SK-N-SH (cell line): ENCODE measurements around the gene PRRC2B. TPM values are rescaled to one million over a fixed set of nuclear protein-coding genes. Genes with fewer than 3 reads are reported as not detected.
"Not testable (repeated sequence)": the region's sequence is repeated elsewhere in the genome, so short reads cannot be mapped to it uniquely, and the experiment has no call there.

ENCODE experiments used
- CTCF ChIA-PET: fragments of 300-600, 350-600 bp; formaldehyde crosslinking; extraction: SDS; loops from one replicate; lab custom pipeline; 2021; lab: Yijun Ruan, JAX
- POLR2A ChIA-PET: fragments of 350-600 bp; sonication (Branson Sonifier 250); formaldehyde crosslinking; extraction: SDS; loops from one replicate; lab custom pipeline; 2020; ENCODE audit warnings: antibody characterized with exemption, inconsistent platforms; lab: Yijun Ruan, JAX
- DNase-seq: peaks from one replicate; pipeline ENCODE4 v3.0.0; 2012
- H2AFZ ChIP-seq: fragments of 200-600 bp; sonication (generic); 2 replicates; pipeline ENCODE4 v1.8.1; 2016; ENCODE audit warnings: antibody characterized with exemption, mild to moderate bottlenecking, low read depth
- H3F3A ChIP-seq: fragments of 200-600 bp; sonication (generic); replicated peaks from 2 replicates; pipeline ENCODE3; 2016; ENCODE audit warnings: antibody characterized with exemption, mild to moderate bottlenecking; ENCODE audit not compliant: insufficient read depth
- H3K27ac ChIP-seq, 2 experiments: fragments of 200-500 bp in 1 of 2; fragments of 200-600 bp in 1 of 2; sonication (Bioruptor generic) in 1 of 2; sonication (generic), shearing (Covaris generic) in 1 of 2; 2 replicates each; pipeline versions ENCODE4 v1.5.1 to v1.6.1; 2014 to 2016; ENCODE audit warnings: low read depth in 2 of 2, inconsistent platforms in 1 of 2, low read length in 1 of 2, mild to moderate bottlenecking in 1 of 2, mixed read lengths in 1 of 2
- H3K27me3 ChIP-seq: fragments of 200-600 bp; sonication (generic), shearing (Covaris generic); 2 replicates; pipeline ENCODE4 v1.6.1; 2016; ENCODE audit warnings: mixed run types; ENCODE audit not compliant: insufficient read depth
- H3K36me3 ChIP-seq, 2 experiments: fragments of 200-500 bp in 1 of 2; fragments of 200-600 bp in 1 of 2; sonication (Bioruptor generic) in 1 of 2; sonication (generic) in 1 of 2; replicated peaks in 1 of 2; 2 replicates each; pipeline versions ENCODE3 to v1.5.1; 2014 to 2016; ENCODE audit warnings: low read length in 1 of 2, mild to moderate bottlenecking in 1 of 2; ENCODE audit not compliant: insufficient read depth in 2 of 2, control insufficient read depth in 1 of 2
- H3K4me1 ChIP-seq, 2 experiments: fragments of 200-500 bp in 1 of 2; fragments of 200-600 bp in 1 of 2; sonication (Bioruptor generic) in 1 of 2; sonication (generic), shearing (Covaris generic) in 1 of 2; 2 replicates each; pipeline versions ENCODE4 v1.5.1 to v1.6.1; 2014 to 2016; ENCODE audit warnings: low read depth in 1 of 2, low read length in 1 of 2, mixed run types in 1 of 2; ENCODE audit not compliant: insufficient read depth in 2 of 2, control insufficient read depth in 1 of 2
- H3K4me2 ChIP-seq: fragments of 200-600 bp; sonication (generic), shearing (Covaris generic); 2 replicates; pipeline ENCODE4 v1.6.1; 2017; ENCODE audit warnings: mixed run types
- H3K4me3 ChIP-seq, 2 experiments: fragments of 200-500 bp in 1 of 2; fragments of 200-600 bp in 1 of 2; sonication (Bioruptor generic) in 1 of 2; sonication (generic), shearing (Covaris generic) in 1 of 2; 2 replicates each; pipeline versions ENCODE4 v1.5.1 to v1.8.1; 2014 to 2016; ENCODE audit warnings: low read depth in 2 of 2, inconsistent platforms in 1 of 2, low read length in 1 of 2, mild to moderate bottlenecking in 1 of 2, mixed read lengths in 1 of 2, moderate library complexity in 1 of 2
- H3K79me2 ChIP-seq: fragments of 200-600 bp; sonication (generic); 2 replicates; pipeline ENCODE4 v1.8.1; 2017; ENCODE audit warnings: mild to moderate bottlenecking; ENCODE audit not compliant: insufficient read depth
- H3K9ac ChIP-seq: fragments of 200-600 bp; sonication (generic); 2 replicates; pipeline ENCODE4 v1.6.1; 2017; ENCODE audit warnings: mixed run types
- H3K9me2 ChIP-seq: fragments of 200-600 bp; sonication (generic); 2 replicates; pipeline ENCODE4 v1.6.1; 2017; ENCODE audit warnings: mixed run types
- H3K9me3 ChIP-seq: fragments of 200-600 bp; sonication (generic); 2 replicates; pipeline ENCODE4 v1.6.1; 2017; ENCODE audit warnings: mixed run types, mild to moderate bottlenecking, moderate library complexity
- H4K20me1 ChIP-seq: fragments of 200-600 bp; sonication (generic); 2 replicates; pipeline ENCODE4 v1.6.1; 2017; ENCODE audit warnings: mild to moderate bottlenecking, mixed run types; ENCODE audit not compliant: insufficient read depth
- FOXM1 ChIP-seq: IDR thresholded peaks from 2 replicates; pipeline ENCODE4 v1.4.0; 2012; ENCODE audit warnings: low read depth, mild to moderate bottlenecking
- GATA2 ChIP-seq: sonication (generic); formaldehyde crosslinking; IDR thresholded peaks from 2 replicates; pipeline ENCODE4 v1.5.0; 2020; ENCODE audit warnings: mild to moderate bottlenecking, missing genetic modification reagents
- MXI1 ChIP-seq: IDR thresholded peaks from 2 replicates; pipeline ENCODE4 v1.6.1; 2012; ENCODE audit warnings: mild to moderate bottlenecking, low read depth, low read length, improper control_type of control experiment
- NFIC ChIP-seq: IDR thresholded peaks from 2 replicates; pipeline ENCODE4 v1.4.0; 2012; ENCODE audit warnings: borderline replicate concordance
- TAF1 ChIP-seq: IDR thresholded peaks from 2 replicates; pipeline ENCODE4 v1.6.1; 2012; ENCODE audit warnings: low read depth, mild to moderate bottlenecking, low read length, moderate library complexity, borderline replicate concordance
- TCF12 ChIP-seq: IDR thresholded peaks from 2 replicates; pipeline ENCODE4 v1.4.0; 2012
- YY1 ChIP-seq: IDR thresholded peaks from 2 replicates; pipeline ENCODE4 v1.4.0; 2012; ENCODE audit warnings: low read depth, mild to moderate bottlenecking
- WGBS: methylation state at CpG from one replicate; pipeline ENCODE4 v1.1.6; 2017; ENCODE audit warnings: low lambda C conversion rate; 5-methylcytosine and 5-hydroxymethylcytosine counted together
- polyA plus RNA-seq, 3 experiments: library from polyadenylated mRNA; depleted of rRNA; stranded (reverse); fragments of >200 nt; gene quantifications; 2 replicates each; pipeline ENCODE4 v1.2.3, GENCODE V29; 2012

Gene PRRC2B
- polyA plus RNA-seq, 1 of the 3 experiments (the other 2 are of a cell fraction) = 26.3 TPM

DNA sequence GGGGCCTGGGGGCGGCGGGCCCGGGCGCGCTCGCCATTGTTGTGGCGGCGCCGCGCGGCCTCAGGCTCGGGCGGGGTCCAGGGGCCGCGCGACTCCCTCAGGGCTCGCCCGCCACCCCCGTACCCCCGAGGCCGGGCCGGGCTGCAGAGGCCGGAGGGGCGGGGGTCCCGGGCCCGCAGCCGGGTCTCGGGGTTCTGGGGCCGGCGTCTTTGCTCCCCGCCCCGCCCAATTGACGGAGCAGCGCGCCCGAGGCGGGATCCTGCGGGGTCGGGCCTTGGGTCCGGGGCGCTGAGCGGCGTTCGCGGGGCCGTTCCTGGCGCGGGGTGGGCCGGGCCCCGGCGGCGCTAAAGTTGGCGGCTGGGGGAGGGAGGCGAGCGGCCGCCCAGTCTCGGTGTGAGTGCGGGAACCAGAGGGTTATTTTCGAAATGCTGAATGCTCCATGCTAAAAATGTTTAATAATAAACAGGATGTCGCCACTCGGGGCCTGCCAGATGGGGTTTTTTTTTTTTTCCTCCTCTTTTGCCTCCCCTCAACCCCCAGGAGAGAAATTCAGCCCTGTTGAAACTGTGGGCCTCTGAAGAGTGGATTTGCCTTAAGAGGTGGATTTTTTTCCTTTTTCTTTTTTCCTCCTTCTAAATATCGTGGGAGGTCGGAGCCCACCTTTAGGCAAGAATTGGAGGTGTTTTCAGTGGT lies 724 bp downstream of the PRRC2B start:
- H3K27me3 ChIP-seq = no peaks in the 10 kb centered on the region
- POLR2A ChIA-PET = interaction anchor here (0.6 kb wide), 1 partner anchor 404 kb away, joined by 3 read pairs; no protein-coding TSS in a partner anchor
- 0% methylated on average over 16 of the region's 63 CpGs for WGBS
- peaks cover 0 to 6% of the 10 kb centered on the region in 2 experiments for H3K36me3 ChIP-seq
- peaks cover 32 to 35% of the 10 kb centered on the region in 2 experiments for H3K4me1 ChIP-seq
- peak overlapping the region; percentile 80 to 84 for H3K27ac ChIP-seq
- no peak overlapping the region for H2AFZ ChIP-seq
- peaks cover 49% of the 10 kb centered on the region for H4K20me1 ChIP-seq
- peaks cover 24% of the 10 kb centered on the region for H3F3A ChIP-seq
- no peak for TF ChIP-seq NFIC
- TF ChIP-seq MXI1 = peak; percentile 11; the same call in 1 of the 2 replicates
- peak; percentile 30; the same call in 1 of the 2 replicates for TF ChIP-seq TAF1
- 0 out of 2 replicates have a peak, but pooled peaks have one; percentile 10 for TF ChIP-seq YY1
- no peak for TF ChIP-seq TCF12
- no peaks in the 10 kb centered on the region for H3K9me2 ChIP-seq
- H3K79me2 ChIP-seq = peaks cover 51% of the 10 kb centered on the region
- peak overlapping the region; percentile 74 to 87 for H3K4me3 ChIP-seq
- H3K4me2 ChIP-seq = peak overlapping the region; percentile 95
- DNase-seq = peak; percentile 79
- H3K9me3 ChIP-seq = no peaks in the 10 kb centered on the region
- CTCF ChIA-PET = interaction anchor here (0.6 kb wide), 1 partner anchor 962 kb away, joined by 3 read pairs; no protein-coding TSS in a partner anchor
- H3K9ac ChIP-seq = peak overlapping the region; percentile 93

DNA sequence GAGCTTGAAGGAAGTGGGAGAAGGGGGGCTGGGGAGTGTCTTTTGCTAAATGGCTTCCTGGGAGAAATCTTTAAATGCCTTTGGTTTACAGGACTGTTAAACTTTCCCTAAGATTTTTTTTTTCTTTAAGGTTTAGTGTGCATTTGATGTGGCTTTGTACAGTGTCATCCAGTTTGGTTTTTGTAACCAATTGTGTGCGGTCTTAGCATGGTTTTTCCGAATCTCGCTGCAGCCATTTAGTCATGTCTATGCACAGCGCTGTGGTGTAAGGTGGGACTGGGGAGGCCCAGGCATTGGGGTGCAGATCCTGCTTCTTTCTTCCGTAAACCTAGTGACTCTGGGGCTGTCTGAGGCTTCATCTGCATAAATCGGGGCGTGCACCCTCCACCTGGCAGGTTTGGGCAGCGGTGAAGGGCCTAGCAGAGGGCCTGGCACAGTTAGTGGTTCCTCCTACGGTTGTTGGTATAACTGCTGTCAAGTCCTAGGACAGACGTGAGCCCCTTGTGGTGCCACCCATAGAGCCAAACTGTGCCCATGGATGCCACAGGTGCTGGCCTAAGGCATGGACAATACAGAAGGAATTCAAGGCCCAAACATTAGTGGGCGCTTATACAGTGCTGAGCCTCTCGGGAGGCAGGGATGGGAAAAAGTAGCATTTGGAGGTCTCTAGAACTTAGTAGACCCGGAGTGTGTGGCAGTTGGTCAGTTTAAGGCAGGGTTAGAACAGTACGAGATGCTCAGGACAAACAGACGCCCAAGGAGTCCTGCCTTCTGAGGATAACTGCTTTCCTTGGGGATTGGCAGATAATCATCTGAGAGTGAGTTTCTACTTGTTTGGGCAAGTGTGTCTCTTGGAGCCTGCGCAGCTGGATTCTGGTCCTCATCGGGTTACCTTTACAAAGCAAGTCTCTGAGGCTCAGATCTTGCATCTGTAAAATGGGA lies 1.5 kb downstream of the PRRC2B start:
- peaks cover 59% of the 10 kb centered on the region for H3K79me2 ChIP-seq
- peaks cover 32 to 35% of the 10 kb centered on the region in 2 experiments for H3K4me1 ChIP-seq
- no peak for DNase-seq
- no peak for TF ChIP-seq FOXM1
- TF ChIP-seq GATA2 (CRISPR knock-in tag) = peak; percentile 17; the same call in 1 of the 2 replicates
- WGBS = 20% methylated on average over 15 of the region's 17 CpGs
- H3K9ac ChIP-seq = peak overlapping the region; percentile 93
- CTCF ChIA-PET = interaction anchor here (0.6 to 2.4 kb wide), 3 partner anchors 26 to 962 kb away, joined by 3 to 6 read pairs (median 3); no protein-coding TSS in a partner anchor
- H3K4me3 ChIP-seq = peak overlapping the region; percentile 74 to 87
- no peaks in the 10 kb centered on the region for H3K9me3 ChIP-seq
- H4K20me1 ChIP-seq = peaks cover 58% of the 10 kb centered on the region
- peak overlapping the region; percentile 80 to 84 for H3K27ac ChIP-seq
- H2AFZ ChIP-seq = no peak overlapping the region
- no peaks in the 10 kb centered on the region for H3K27me3 ChIP-seq
- peaks cover 24% of the 10 kb centered on the region for H3F3A ChIP-seq
- H3K4me2 ChIP-seq = peak overlapping the region; percentile 95
- POLR2A ChIA-PET = interaction anchor here (0.6 kb wide), 1 partner anchor 403 kb away, joined by 3 read pairs; no protein-coding TSS in a partner anchor
- no peaks in the 10 kb centered on the region for H3K9me2 ChIP-seq
- H3K36me3 ChIP-seq = peaks cover 0 to 6% of the 10 kb centered on the region in 2 experiments

DNA sequence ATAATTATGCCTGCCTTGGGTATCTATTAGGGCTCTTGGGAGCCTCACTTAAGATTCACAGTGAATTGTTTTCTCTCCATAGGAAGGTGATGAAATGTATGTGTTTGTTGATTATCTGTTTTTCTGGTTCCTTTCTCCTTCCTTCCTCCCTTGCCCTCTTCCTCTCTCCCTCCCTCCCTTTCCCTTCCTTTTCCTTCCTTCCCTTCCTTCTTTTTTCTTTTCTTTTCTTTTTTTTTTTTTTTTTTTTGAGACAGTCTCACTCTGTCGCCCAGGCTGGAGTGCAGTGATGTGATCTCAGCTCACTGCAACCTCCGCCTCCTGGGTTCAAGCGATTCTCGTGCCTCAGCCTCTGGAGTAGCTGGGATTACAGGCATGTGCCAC lies 2.2 kb downstream of the PRRC2B start:
- CTCF ChIA-PET = interaction anchor here (0.8 to 2.4 kb wide), 5 partner anchors 9 to 82 kb away, joined by 3 to 6 read pairs (median 4); no protein-coding TSS in a partner anchor
- Histone ChIP-seq H3K27ac (peak overlapping the region in 1 of 2 experiments; percentile 80; a peak in 2 of 4 replicates), H3K4me1 (peaks cover 32 to 35% of the 10 kb centered on the region in 2 experiments), H3K9ac (peak overlapping the region; percentile 93; the same call in 1 of the 2 replicates), H3F3A (peaks cover 24% of the 10 kb centered on the region), H3K79me2 (peaks cover 66% of the 10 kb centered on the region), H3K4me3 (peak overlapping the region; percentile 74 to 87), H4K20me1 (peaks cover 64% of the 10 kb centered on the region), H3K4me2 (peak overlapping the region; percentile 95)
- DNase-seq, H3K36me3 ChIP-seq, H3K9me2 ChIP-seq, H3K9me3 ChIP-seq, H2AFZ ChIP-seq, H3K27me3 ChIP-seq, POLR2A ChIA-PET: not testable (repeated sequence)
- WGBS = 69% methylated on average over 4 of the region's 4 CpGs
